ENCODE measurements around the gene PRM2.
A peak's percentile ranks its signal among the peaks of the same experiment; 100 is the strongest.

PRM2 gene

DNA sequence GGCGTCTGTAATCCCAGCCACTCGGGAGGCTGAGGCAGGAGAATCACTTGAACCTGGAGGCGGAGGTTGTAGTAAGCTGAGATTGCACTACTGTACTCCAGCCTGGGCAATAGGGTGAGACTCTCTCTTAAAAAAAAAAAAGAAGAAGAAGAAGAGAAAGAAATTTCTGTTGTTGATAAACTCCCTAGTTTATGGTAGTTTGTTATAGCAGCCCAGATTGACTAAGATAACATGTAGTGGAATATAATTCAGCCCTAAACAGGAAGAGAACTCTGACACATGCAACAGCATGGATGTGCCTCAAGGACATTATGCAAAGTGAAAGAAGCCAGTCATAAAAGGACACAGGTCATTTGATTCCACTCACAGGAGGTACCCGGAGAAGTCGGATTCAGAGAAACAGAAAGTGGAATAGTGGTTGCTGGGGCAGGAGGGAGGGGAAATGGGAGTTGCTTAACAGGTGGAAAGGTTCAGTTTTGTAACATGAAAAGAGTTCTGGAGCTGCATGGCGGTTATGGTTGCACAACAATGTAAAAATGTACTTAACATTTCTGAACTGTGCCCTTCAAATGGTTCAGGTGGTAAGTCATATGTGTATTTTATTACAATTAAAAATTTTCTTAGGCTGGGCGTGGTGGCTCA, 30.8 kb upstream of the PRM2 start:
- H3K4me3 ChIP-seq (ENCODE audit: low read length): no peak overlapping the region
- no peak overlapping the region for H3K4me2 ChIP-seq (ENCODE audit: low read length)
- no peaks in the 10 kb centered on the region for H3K79me2 ChIP-seq (ENCODE audit: control insufficient read depth, low read length)
- H3K36me3 ChIP-seq (ENCODE audit: control insufficient read depth, low read length): no peaks in the 10 kb centered on the region
- TF ChIP-seq EZH2phosphoT487 (IDR thresholded peaks at IDR 0.05; ENCODE audit: borderline replicate concordance, low read length) (no peak), CTCF (IDR thresholded peaks at IDR 0.05; ENCODE audit: low read depth, low read length, poor library complexity, severe bottlenecking) (no peak)
- no peaks in the 10 kb centered on the region for H3K9me2 ChIP-seq (replicated peaks; ENCODE audit: control insufficient read depth, low read length)
- peaks cover 92% of the 10 kb centered on the region for H3K4me1 ChIP-seq (ENCODE audit: control insufficient read depth, low read length)
- peaks cover 8% of the 10 kb centered on the region for H3K9me3 ChIP-seq (ENCODE audit: control insufficient read depth, insufficient read depth, low read length)
- H3F3A ChIP-seq (ENCODE audit: control insufficient read depth, insufficient read depth): peaks cover 24% of the 10 kb centered on the region
- no peaks in the 10 kb centered on the region for H4K20me1 ChIP-seq (ENCODE audit: control insufficient read depth, insufficient read depth, low read depth, low read length)
- H3K27ac ChIP-seq (ENCODE audit: low read depth, low read length): no peak overlapping the region
- H3K27me3 ChIP-seq (ENCODE audit: control insufficient read depth, low read length): no peaks in the 10 kb centered on the region

DNA sequence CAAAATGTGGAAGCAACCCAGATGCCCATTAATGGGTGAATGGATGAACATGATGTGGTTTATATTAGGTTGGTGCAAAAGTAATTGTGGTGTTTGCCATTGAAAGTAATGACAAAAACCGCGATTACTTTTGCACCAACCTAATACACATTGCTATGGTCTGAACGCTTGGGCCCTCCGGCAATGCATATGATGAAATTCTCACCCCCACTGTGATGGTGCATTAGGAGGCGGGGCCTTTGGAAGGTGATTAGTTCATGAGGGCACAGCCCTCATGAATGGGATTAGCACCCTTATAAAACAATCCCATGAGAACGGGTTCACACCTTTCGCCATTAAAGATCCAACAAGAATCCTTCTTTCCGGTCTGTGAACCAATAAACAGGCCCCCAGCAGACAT, 30.1 kb upstream of the PRM2 start:
- no peak overlapping the region for H3K4me3 ChIP-seq (ENCODE audit: low read length)
- no peaks in the 10 kb centered on the region for H3K9me2 ChIP-seq (replicated peaks; ENCODE audit: control insufficient read depth, low read length)
- H3K4me2 ChIP-seq (ENCODE audit: low read length): no peak overlapping the region
- no peaks in the 10 kb centered on the region for H3K27me3 ChIP-seq (ENCODE audit: control insufficient read depth, low read length)
- no peaks in the 10 kb centered on the region for H3K79me2 ChIP-seq (ENCODE audit: control insufficient read depth, low read length)
- H4K20me1 ChIP-seq (ENCODE audit: control insufficient read depth, insufficient read depth, low read depth, low read length): no peaks in the 10 kb centered on the region
- no peak overlapping the region for H3K27ac ChIP-seq (ENCODE audit: low read depth, low read length)
- H3K4me1 ChIP-seq (ENCODE audit: control insufficient read depth, low read length): peaks cover 92% of the 10 kb centered on the region
- TF ChIP-seq EZH2phosphoT487 (IDR thresholded peaks at IDR 0.05; ENCODE audit: borderline replicate concordance, low read length) (no peak), CTCF (IDR thresholded peaks at IDR 0.05; ENCODE audit: low read depth, low read length, poor library complexity, severe bottlenecking) (no peak)
- peaks cover 27% of the 10 kb centered on the region for H3F3A ChIP-seq (ENCODE audit: control insufficient read depth, insufficient read depth)
- H3K36me3 ChIP-seq (ENCODE audit: control insufficient read depth, low read length): no peaks in the 10 kb centered on the region
- peaks cover 8% of the 10 kb centered on the region for H3K9me3 ChIP-seq (ENCODE audit: control insufficient read depth, insufficient read depth, low read length)

GRCh38 chr16:11303405-11304138, 27.3 kb upstream of the PRM2 start:
- no peak overlapping the region for H3K4me3 ChIP-seq (ENCODE audit: low read length)
- peaks cover 90% of the 10 kb centered on the region for H3K4me1 ChIP-seq (ENCODE audit: control insufficient read depth, low read length)
- H3F3A ChIP-seq (ENCODE audit: control insufficient read depth, insufficient read depth): peaks cover 21% of the 10 kb centered on the region
- H3K79me2 ChIP-seq (ENCODE audit: control insufficient read depth, low read length): no peaks in the 10 kb centered on the region
- no peaks in the 10 kb centered on the region for H3K36me3 ChIP-seq (ENCODE audit: control insufficient read depth, low read length)
- TF ChIP-seq CTCF (IDR thresholded peaks at IDR 0.05; ENCODE audit: low read depth, low read length, poor library complexity, severe bottlenecking): no peak
- TF ChIP-seq EZH2phosphoT487 (IDR thresholded peaks at IDR 0.05; ENCODE audit: borderline replicate concordance, low read length): no peak
- no peaks in the 10 kb centered on the region for H3K27me3 ChIP-seq (ENCODE audit: control insufficient read depth, low read length)
- H3K27ac ChIP-seq (ENCODE audit: low read depth, low read length): no peak overlapping the region; the same call in 1 of the 2 replicates
- H3K9me2 ChIP-seq (replicated peaks; ENCODE audit: control insufficient read depth, low read length): no peaks in the 10 kb centered on the region
- H3K4me2 ChIP-seq (ENCODE audit: low read length): peak overlapping the region; percentile 15
- no peaks in the 10 kb centered on the region for H4K20me1 ChIP-seq (ENCODE audit: control insufficient read depth, insufficient read depth, low read depth, low read length)
- peaks cover 8% of the 10 kb centered on the region for H3K9me3 ChIP-seq (ENCODE audit: control insufficient read depth, insufficient read depth, low read length)
